ENCODE results near the gene PTPN1.
"Not testable (repeated sequence)": the region's sequence is repeated elsewhere in the genome, so short reads cannot be mapped to it uniquely, and the experiment has no call there.

The PTPN1 gene

DNA sequence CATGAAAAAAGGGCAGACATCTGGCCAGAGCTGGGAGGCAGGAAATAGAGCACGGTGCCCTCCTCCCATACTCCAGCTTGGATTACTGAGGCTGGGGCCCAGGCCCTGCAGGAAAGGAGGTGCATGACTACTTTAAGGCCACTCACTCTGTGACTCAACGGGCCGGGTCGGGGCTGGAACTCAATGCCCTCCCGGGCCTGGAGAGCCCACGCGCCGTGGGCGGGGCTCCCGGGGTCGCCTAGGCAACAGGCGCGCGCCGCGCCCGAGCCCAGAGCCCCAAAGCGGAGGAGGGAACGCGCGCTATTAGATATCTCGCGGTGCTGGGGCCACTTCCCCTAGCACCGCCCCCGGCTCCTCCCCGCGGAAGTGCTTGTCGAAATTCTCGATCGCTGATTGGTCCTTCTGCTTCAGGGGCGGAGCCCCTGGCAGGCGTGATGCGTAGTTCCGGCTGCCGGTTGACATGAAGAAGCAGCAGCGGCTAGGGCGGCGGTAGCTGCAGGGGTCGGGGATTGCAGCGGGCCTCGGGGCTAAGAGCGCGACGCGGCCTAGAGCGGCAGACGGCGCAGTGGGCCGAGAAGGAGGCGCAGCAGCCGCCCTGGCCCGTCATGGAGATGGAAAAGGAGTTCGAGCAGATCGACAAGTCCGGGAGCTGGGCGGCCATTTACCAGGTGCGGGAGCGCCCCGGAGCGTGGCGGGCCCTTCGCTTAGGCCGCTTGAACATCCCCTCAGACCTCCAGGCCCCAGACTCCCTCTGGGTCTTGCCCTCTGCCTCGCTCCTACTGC is at the start of gene PTPN1:
PTPN1 (plus strand) TSS at position 461 of the 783 bp plus-strand sequence; CDS start at position 606, 145 bp downstream.
- DNase-seq (ENCODE audit: low read depth in 2 of 2) = peak; percentile 95 to 96

GRCh38 chr20:50460608-50461267 is 49.4 kb upstream of the PTPN1 start:
- peak; percentile 59 to 60 for DNase-seq (ENCODE audit: low read depth in 2 of 2)

DNA sequence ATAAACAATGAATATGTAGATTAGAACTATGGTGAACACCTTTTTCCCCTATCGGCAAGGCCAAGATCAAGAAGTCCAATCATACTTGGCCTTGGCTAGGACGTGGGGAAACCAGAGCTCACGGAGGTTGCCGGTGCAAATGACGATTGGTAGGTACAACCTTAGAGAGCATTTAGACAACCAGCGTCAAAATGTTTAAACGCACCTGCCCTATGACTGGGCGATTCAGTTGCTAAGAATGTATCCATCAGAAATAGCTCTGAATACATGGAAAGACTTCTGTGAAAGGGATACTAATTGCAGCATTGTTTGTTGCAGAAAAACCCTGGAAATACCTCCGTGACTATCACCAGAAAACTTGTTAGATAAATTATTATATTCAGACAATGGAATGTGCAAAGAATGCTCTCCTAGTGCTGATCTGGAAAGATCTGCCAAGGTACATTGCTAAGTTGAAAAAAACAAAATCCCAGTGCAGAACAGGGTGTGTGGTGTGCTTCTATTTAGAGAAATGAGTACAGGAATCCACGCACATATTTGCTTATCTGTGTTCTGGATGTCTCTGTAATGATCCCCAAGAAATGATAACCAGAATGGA is 48.0 kb upstream of the PTPN1 start:
- DNase-seq (ENCODE audit: low read depth in 2 of 2) = no peak

GRCh38 chr20:50464026-50464724 is 46.0 kb upstream of the PTPN1 start:
- peak; percentile 32 to 40 for DNase-seq (ENCODE audit: low read depth in 2 of 2)

DNA sequence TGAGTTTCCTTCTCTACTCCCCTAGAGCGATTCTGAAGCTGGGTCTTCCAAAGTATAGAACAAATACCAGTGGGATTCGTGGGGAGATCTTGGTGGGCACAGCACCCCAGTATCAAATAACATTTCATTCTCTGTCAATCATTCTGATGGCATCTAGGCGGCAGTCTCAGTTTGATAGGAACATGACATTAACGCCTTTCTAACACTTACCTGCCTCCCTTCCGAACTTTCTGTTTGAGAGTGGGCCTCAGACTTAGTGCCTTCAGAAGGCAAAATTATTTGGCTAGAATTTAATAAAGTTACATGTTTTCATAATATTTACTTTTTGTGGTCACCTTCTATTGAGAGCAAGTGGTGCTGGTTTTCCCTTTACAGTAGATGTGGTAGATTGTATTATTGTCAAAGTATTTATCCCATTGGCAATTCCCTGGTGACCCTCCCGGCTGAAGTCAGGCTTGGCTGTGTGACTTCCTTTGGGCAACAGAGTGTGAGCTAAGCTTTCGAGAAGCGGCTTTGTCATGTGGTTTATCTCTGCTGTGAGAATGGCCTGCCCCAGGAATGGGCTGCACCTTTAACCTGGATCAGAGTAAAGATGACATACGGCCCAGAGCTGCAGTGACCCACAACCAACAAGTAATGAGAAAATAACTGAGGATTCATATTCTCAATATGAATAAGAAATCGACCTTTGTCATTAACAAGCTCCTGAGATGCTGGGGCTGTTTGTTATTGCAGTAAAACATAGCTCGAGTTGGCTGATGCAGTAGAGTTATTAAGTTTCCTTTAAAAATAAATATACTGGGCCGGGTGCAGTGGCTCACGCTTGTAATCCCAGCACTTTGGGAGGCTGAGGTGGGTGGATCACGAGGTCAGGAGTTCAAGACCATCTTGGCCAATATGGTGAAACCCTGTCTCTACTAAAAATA is 45.2 kb upstream of the PTPN1 start:
- DNase-seq (ENCODE audit: low read depth in 2 of 2) = no peak

- DNase-seq (ENCODE audit: low read depth in 2 of 2) = no peak
Observed at GRCh38 chr20:50467174-50467573, 43.0 kb upstream of the PTPN1 start.

GRCh38 chr20:50467718-50468356 is 42.3 kb upstream of the PTPN1 start:
- no peak for DNase-seq (ENCODE audit: low read depth in 2 of 2)

- DNase-seq (ENCODE audit: low read depth in 2 of 2) = no peak
Observed at GRCh38 chr20:50468378-50468798, 41.8 kb upstream of the PTPN1 start.

- no peak for DNase-seq (ENCODE audit: low read depth in 2 of 2)
Observed at GRCh38 chr20:50469176-50469723, 40.9 kb upstream of the PTPN1 start.

DNA sequence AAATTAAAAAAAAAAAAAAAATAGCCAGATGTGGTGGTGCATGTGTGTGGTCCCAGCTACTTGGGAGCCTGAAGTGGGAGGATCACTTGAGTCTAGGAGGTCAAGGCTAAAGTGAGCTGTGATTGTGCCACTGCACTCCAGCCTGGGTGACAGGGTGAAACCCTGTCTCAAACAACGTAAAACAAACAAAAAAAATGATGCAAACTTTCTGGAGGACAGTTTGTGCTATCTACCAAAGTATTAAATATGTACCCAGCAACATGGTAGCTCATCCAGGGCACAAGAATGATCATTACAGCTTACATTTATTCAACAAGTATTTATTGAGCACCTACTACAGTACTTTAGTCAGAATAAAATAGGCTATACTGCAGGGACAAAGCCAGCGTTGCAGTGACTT is 40.4 kb upstream of the PTPN1 start:
- DNase-seq (ENCODE audit: low read depth in 2 of 2) = no peak

- DNase-seq (ENCODE audit: low read depth in 2 of 2) = no peak
Observed at GRCh38 chr20:50470264-50470858, 39.8 kb upstream of the PTPN1 start.

- DNase-seq (ENCODE audit: low read depth in 2 of 2) = no peak
Observed at GRCh38 chr20:50471231-50471630, 39.0 kb upstream of the PTPN1 start.

DNA sequence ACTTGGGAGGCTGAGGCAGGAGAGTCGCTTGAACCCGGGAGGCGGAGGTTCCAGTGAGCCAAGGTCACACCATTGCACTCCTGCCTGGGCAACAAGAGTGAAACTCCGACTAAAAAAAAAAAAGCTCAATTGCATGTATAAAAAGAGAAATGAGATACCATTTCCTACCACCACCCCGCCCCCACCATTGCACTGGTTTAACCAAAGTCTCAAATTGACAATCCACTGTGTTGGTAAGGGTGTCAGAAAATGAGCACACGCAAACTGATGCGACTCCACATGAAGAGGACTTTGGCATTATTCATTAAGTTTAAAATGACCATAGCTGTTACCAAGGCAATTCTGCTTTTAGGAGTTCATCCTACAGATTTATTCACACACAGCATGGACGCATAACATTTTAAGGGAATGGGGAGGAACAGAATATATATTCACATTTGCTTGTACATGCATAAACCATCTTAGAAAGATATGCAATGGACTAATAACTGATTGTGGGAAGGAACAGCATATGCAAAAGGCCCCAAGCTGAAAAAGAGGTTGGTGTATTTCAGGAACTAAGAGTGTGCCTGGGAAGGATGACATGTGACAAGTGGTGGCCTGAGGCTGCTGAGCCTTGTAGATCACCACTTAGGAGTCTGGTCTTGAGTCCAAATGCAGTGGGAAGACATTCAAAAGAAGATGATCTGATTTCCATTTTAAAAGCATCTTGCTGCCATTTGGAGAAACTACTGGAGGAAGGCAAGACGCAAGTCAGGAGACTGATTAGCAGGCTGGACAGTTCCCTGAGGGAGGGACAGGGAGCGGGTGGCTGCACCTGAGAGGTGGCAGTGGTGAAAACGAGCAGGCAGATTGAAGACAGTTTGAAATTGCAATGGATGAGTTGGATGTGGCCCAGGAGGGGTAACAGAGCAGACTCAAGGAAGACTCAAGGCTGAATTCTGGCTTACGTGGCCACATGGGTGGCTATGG is 37.2 kb upstream of the PTPN1 start:
- no peak for DNase-seq (ENCODE audit: low read depth in 2 of 2)

GRCh38 chr20:50474356-50474755 is 35.8 kb upstream of the PTPN1 start:
- not testable (repeated sequence) for DNase-seq (ENCODE audit: low read depth in 2 of 2)

- no peak for DNase-seq (ENCODE audit: low read depth in 2 of 2)
Observed at GRCh38 chr20:50475681-50476292, 34.4 kb upstream of the PTPN1 start.

DNA sequence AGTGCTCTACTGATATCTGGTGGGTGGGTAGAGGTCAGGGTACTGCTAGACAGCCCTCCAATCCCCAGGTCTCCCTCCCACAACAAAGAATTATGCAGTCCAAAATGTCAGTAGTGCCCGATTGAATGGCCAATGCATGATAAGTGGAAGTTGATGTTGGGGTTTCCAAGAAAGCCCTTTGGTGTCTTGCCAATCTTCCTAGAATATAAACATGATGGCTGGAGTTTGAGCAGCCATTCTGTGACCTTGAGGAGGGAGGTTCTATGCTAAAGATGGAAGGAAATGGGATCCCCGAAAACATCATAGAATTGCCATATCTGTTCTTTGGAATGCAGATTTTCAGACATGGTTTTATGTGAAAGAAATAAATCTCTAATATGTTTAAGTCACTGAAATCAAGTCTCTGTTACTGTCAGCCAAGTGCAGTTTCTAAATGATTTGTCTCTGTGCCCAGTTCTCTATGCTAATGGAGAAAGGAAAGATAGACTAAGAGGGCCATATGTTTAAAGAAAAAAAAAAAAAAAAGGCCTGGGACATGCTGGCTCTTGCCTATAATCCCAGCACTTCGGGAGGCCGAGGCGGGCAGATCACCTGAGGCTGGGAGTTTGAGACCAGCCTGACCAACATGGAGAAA is 32.8 kb upstream of the PTPN1 start:
- no peak for DNase-seq (ENCODE audit: low read depth in 2 of 2)

DNA sequence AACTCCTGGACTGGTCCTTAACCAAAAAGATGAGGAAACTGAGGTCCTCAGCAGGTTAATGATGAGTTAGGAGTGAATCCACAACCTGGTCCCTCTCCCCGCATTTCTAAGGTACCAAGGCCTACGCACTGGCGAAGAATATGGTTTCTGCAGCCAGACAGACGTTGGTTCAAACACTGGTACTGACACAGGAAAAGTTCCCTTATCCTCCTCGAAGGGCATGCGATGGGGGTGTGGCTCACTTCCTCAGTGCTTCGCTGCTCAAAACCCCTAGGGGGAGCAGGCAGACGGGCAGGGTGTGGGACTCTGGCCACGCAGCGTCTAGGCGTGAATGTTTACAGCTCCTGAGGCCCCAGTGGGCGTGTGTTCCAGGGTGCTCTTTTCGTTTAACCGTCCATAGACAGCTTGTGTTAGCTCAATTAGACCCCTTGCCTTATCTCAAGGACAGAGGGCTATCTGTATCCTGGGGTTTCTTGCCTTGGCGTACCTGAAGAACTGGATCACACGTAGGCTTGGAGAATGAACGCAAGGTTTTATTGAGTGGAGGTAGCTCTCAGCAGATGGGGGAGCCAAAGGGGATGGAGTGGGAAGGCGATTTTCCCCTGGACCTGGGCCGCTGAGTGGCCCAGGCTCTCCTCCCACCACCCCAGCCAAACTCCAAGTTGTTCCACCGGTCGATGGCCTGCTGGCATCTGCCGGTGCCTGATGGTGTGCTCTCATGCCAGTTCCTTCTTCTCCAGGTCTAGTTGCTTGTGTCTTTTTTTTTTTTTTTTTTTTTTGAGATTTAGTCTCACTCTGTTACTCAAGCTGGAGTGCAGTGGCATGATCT is 31.8 kb upstream of the PTPN1 start:
- peak; percentile 64 to 67 for DNase-seq (ENCODE audit: low read depth in 2 of 2)
